ENCODE measurements around the gene SPRR1B.
A peak's percentile ranks its signal among the peaks of the same experiment; 100 is the strongest.
"Not testable (repeated sequence)": the region's sequence is repeated elsewhere in the genome, so short reads cannot be mapped to it uniquely, and the experiment has no call there.

SPRR1B gene

GRCh38 chr1:153040950-153041631 lies 10.1 kb downstream of the SPRR1B start, which contains the start of gene SPRR2D:
Gene SPRR2D (minus strand): TSS chr1:153041120. CDS start chr1:153040346, 774 bp downstream.
- DNase-seq: no peak

GRCh38 chr1:153049211-153049610 lies 18.2 kb downstream of the SPRR1B start:
- DNase-seq: no peak

- DNase-seq: not testable (repeated sequence)
Measured at GRCh38 chr1:153056111-153056510, 25.1 kb downstream of the SPRR1B start.

- DNase-seq: peak in 2 of 4 experiments; percentile 1 to 4
Measured at GRCh38 chr1:153057375-153057774, 26.4 kb downstream of the SPRR1B start, which contains the start of gene SPRR2A. Gene SPRR2A (minus strand): TSS chr1:153057512. CDS start chr1:153056735, 777 bp downstream.

- no peak for DNase-seq
Measured at GRCh38 chr1:153058154-153058553, 27.2 kb downstream of the SPRR1B start.

GRCh38 chr1:153058826-153059784 lies 28.1 kb downstream of the SPRR1B start:
- no peak for DNase-seq

GRCh38 chr1:153070243-153070642 lies 39.2 kb downstream of the SPRR1B start:
- no peak for DNase-seq

- no peak for DNase-seq
Measured at GRCh38 chr1:153071511-153071910, 40.5 kb downstream of the SPRR1B start, which contains the start of gene SPRR2B. Gene SPRR2B (minus strand): TSS chr1:153071611. CDS start chr1:153070839, 772 bp downstream.

GRCh38 chr1:153072806-153073726 lies 42.1 kb downstream of the SPRR1B start:
- DNase-seq: no peak

GRCh38 chr1:153081736-153082135 lies 50.7 kb downstream of the SPRR1B start:
- DNase-seq: no peak
